Right lobe of liver (tissue), 6 donors: ENCODE results near the gene TMPRSS5. TPM values are rescaled to one million over a fixed set of nuclear protein-coding genes. Genes with fewer than 3 reads are reported as not detected.

ENCODE experiments used
- ATAC-seq, 4 donors: fragments of 200-7000 bp; cut with Tn5 transposase; one replicate each; pipeline ENCODE4 v1.9.1; 2020; ENCODE audit warnings: mild to moderate bottlenecking in 4 of 4, moderate library complexity in 4 of 4
- DNase-seq, 3 donors: peaks; one replicate each; pipeline ENCODE4 v3.0.0-alpha.2; 2020
- H3K27ac ChIP-seq, 3 donors: fragments of 200-600 bp; one replicate each; pipeline ENCODE4 v1.8.0; 2022
- H3K27me3 ChIP-seq, 2 donors: fragments of 200-600 bp; one replicate each; pipeline ENCODE4 v1.8.0; 2022
- H3K36me3 ChIP-seq, 4 donors: fragments of 200-600 bp; sonication (generic) in 1 of 4; one replicate each; pipeline versions ENCODE4 v1.5.1 to v1.8.0; 2017 to 2022; ENCODE audit warnings: control low read depth in 1 of 4
- H3K4me1 ChIP-seq, 4 donors: fragments of 200-600 bp; sonication (generic) in 1 of 4; one replicate each; pipeline versions ENCODE4 v1.5.1 to v1.8.0; 2017 to 2022; ENCODE audit warnings: control low read depth in 1 of 4
- H3K4me3 ChIP-seq, 3 donors: fragments of 200-600 bp; one replicate each; pipeline ENCODE4 v1.8.0; 2022
- H3K9me3 ChIP-seq, 4 donors: fragments of 200-600 bp; sonication (generic) in 1 of 4; one replicate each; pipeline versions ENCODE4 v1.5.1 to v1.8.0; 2017 to 2022; ENCODE audit warnings: control low read depth in 1 of 4
- POLR2A ChIP-seq: fragments of 450-650 bp; IDR thresholded peaks from one replicate; pipeline ENCODE4 v1.6.1; 2017; ENCODE audit warnings: antibody characterized with exemption, mild to moderate bottlenecking
- WGBS: methylation state at CpG from one replicate; pipeline ENCODE4 v1.1.6; 2018; ENCODE audit warnings: low coverage, low lambda C conversion rate; ENCODE audit not compliant: insufficient coverage; ENCODE audit errors: missing lambda C conversion rate; 5-methylcytosine and 5-hydroxymethylcytosine counted together
- intact Hi-C, 2 donors: fragments of 100-400 bp; cut with DNase I; formaldehyde crosslinking; loops; one replicate each; pipeline versions ENCODE4 v1.11.2 to v1.14.1; 2022
- long read RNA-seq: library from polyadenylated mRNA; unstranded; transcript quantifications from one replicate; pipeline ENCODE4 v2.0.0, GENCODE V29; 2019
- total RNA-seq, 6 experiments: library from RNA; depleted of rRNA in 2 of 6; stranded (reverse); fragments of >200 nt in 2 of 6; fragmentation: NEBNext Ultra II Directional in 3 of 6; extraction: Animal tissue kit (Norgen Biotek cat#: 25700) in 3 of 6; gene quantifications; one replicate each; pipeline versions ENCODE4 v1.1.0 to v1.2.4, GENCODE V29; 2016 to 2023
- TF ChIP-seq, protein P1 (sequence below), 4 donors: fragments of 200-600 bp in 3 of 4; fragments of 450-650 bp in 1 of 4; IDR thresholded peaks; one replicate each; pipeline versions ENCODE4 v1.5.1 to v1.8.0; 2016 to 2022; ENCODE audit warnings: antibody characterized with exemption in 4 of 4, mild to moderate bottlenecking in 2 of 4
- donor health status: DM: no; HTN: yes; CAD: no.
- donor health status: DM: no; HTN: no; CAD: no.
- donor health status: DM: no; HTN: no; CAD: no.
- donor health status: DM: no; HTN: yes; CAD: no.
- donor health status: DM: no; HTN: yes; CAD: no.

TMPRSS5 gene
- total RNA-seq = under 1 TPM in 4 of 6 experiments, not detected in 2; 0.12 to 0.75 (median 0.43) TPM
- long read RNA-seq = 0 reads

DNA sequence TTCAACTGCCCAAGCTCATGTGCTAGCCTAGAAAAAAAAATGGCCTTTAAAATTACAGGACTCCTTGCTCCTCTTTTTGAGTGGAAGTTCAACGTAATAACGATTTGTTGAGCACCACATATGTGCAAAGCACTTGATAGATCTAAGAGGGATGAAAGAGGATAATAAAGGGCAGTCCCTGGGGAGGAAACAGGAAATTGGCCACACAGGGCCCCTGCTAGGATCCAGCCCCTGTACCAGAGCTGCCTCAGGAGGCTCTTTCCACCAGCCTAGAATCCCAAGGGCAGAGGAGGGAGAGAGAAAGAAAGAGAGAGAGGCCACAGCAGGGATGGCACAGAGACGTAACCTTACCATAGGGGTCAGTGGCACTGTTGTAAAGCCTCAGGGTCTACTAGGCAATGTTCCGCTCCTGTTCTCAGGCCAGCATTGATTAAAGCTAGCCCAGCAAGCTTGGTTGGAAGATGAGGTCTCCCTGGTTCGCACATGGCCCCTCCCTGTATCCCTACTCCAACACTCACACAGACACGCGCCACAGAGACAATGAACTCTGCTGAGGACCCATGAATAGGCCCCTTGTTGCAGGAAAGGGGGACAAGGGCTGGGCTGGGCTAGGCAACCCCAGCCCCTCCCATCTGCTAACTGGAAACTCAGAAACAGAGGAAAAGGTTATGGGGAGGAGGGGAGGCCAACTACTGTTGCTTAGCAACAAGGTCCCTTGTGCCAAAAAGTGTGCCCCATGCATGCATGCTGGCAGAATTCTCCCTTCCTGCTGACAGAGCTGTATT is at the start of gene TMPRSS5:
TMPRSS5 (minus strand) TSS at position 438 of the 785 bp plus-strand sequence; CDS start at position 354, 84 bp downstream.
- no peak for DNase-seq

DNA sequence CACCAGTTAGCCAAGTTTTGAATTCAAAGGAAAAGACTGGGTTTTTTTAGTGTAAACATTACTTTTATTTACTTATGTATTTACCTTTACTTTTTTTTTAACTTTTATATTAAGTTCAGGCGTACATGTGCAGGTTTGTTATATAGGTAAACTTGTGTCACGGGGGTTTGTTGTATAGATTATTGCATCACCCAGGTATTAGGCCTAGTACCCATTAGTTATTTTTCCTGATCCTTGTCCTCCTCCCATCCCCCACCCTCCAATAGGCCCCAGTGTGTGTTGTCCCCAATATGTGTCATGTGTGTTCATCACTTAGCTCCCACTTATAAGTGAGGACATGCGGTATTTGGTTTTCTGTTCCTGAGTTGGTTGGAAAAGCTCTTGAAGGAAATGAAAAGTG is 46.8 kb upstream of the TMPRSS5 start:
- Histone ChIP-seq H3K4me1 (no peaks in the 10 kb centered on the region), H3K36me3 (peaks cover 0 to 30% (median 8%) of the 10 kb centered on the region in 4 donors), H3K9me3 (no peaks in the 10 kb centered on the region), H3K4me3 (no peak overlapping the region), H3K27me3 (no peaks in the 10 kb centered on the region), H3K27ac (no peak overlapping the region)
- 93% methylated on average over 3 of the region's 3 CpGs for WGBS
- intact Hi-C loops = no loop called here
- ATAC-seq (no peak), DNase-seq (no peak)
- TF ChIP-seq, protein P1, sequence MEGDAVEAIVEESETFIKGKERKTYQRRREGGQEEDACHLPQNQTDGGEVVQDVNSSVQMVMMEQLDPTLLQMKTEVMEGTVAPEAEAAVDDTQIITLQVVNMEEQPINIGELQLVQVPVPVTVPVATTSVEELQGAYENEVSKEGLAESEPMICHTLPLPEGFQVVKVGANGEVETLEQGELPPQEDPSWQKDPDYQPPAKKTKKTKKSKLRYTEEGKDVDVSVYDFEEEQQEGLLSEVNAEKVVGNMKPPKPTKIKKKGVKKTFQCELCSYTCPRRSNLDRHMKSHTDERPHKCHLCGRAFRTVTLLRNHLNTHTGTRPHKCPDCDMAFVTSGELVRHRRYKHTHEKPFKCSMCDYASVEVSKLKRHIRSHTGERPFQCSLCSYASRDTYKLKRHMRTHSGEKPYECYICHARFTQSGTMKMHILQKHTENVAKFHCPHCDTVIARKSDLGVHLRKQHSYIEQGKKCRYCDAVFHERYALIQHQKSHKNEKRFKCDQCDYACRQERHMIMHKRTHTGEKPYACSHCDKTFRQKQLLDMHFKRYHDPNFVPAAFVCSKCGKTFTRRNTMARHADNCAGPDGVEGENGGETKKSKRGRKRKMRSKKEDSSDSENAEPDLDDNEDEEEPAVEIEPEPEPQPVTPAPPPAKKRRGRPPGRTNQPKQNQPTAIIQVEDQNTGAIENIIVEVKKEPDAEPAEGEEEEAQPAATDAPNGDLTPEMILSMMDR (IDR thresholded peaks at IDR 0.05) = no peak
- no peak for TF ChIP-seq POLR2A

More for the DNA sequence above, at the start of gene TMPRSS5:
- intact Hi-C loops = no loop called here
- WGBS = 95% methylated on average over 2 of the region's 7 CpGs
- H3K36me3 ChIP-seq = no peaks in the 10 kb centered on the region
- H3K27ac ChIP-seq = no peak within 1 kb of the TSS
- H3K27me3 ChIP-seq = no peaks in the 10 kb centered on the region
- H3K4me1 ChIP-seq = no peaks in the 10 kb centered on the region
- no peak within 1 kb of the TSS for H3K4me3 ChIP-seq
- TF ChIP-seq POLR2A = no peak
- TF ChIP-seq, protein P1 (IDR thresholded peaks at IDR 0.05) = no peak
- no peak for ATAC-seq
- H3K9me3 ChIP-seq = no peaks in the 10 kb centered on the region

DNA sequence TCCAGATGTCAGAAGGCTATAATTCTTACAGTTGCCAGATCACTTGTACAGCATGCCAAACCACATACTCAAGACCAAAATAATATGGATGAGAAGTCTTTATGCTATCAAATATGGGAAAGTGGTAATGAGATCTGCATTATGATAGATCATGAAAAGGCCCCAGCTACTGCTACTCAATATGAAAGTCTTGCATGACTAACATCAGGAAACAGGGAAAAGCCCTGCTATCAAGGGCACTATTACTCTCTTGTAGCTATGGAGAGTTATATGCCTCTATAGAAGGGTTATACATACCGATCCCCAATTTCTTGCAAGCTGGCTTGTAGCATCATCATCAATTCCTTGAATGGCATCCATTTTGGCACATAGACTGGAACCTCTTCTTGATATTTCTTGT is 30.2 kb upstream of the TMPRSS5 start:
- no peak for TF ChIP-seq POLR2A
- TF ChIP-seq, protein P1 (IDR thresholded peaks at IDR 0.05) = no peak
- peaks cover 0 to 64% (median 21%) of the 10 kb centered on the region in 4 donors for H3K36me3 ChIP-seq
- ATAC-seq (no peak), DNase-seq (no peak)
- no peak overlapping the region for H3K27ac ChIP-seq
- H3K27me3 ChIP-seq = no peaks in the 10 kb centered on the region
- H3K4me1 ChIP-seq = no peaks in the 10 kb centered on the region
- WGBS = 90% methylated on average over 1 of the region's 1 CpG
- H3K4me3 ChIP-seq = no peak overlapping the region
- H3K9me3 ChIP-seq = no peaks in the 10 kb centered on the region
- intact Hi-C loops = no loop called here

DNA sequence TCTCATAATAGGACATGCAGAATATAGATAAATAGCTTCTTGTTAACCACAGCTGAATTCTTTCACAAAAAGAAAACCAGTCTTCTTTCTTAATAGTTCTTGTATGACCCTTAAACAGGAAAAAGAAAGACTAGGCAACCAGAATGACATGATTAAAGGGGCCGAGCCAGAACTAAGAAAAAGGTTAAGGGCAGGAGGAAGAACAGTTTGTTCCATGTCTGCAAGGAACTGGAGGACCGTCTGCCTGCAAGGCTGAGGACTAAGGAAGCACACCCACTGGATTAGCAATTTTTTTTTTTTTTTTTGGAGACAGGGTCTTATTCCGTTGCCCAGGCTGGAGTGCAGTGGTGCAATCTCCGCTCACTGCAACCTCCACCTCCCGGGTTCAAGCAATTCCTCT is 26.0 kb upstream of the TMPRSS5 start:
- no peak overlapping the region for H3K27ac ChIP-seq
- H3K4me3 ChIP-seq = no peak overlapping the region
- no peak for TF ChIP-seq POLR2A
- TF ChIP-seq, protein P1 (IDR thresholded peaks at IDR 0.05) = no peak
- intact Hi-C loops = no loop called here
- no peaks in the 10 kb centered on the region for H3K4me1 ChIP-seq
- H3K27me3 ChIP-seq = no peaks in the 10 kb centered on the region
- no peaks in the 10 kb centered on the region for H3K9me3 ChIP-seq
- ATAC-seq (no peak), DNase-seq (no peak)
- peaks cover 0 to 35% (median 3%) of the 10 kb centered on the region in 4 donors for H3K36me3 ChIP-seq
- WGBS = 81% methylated on average over 5 of the region's 5 CpGs
